HG03442 (cell line): ENCODE data around the gene FAM131C.

Experiments used
- ATAC-seq: cut with Tn5 transposase; IDR thresholded peaks from one replicate; pipeline ENCODE4 v1.9.1; 2021; ENCODE audit warnings: mild to moderate bottlenecking, moderate library complexity; ENCODE audit not compliant: unreplicated experiment

The FAM131C gene

DNA sequence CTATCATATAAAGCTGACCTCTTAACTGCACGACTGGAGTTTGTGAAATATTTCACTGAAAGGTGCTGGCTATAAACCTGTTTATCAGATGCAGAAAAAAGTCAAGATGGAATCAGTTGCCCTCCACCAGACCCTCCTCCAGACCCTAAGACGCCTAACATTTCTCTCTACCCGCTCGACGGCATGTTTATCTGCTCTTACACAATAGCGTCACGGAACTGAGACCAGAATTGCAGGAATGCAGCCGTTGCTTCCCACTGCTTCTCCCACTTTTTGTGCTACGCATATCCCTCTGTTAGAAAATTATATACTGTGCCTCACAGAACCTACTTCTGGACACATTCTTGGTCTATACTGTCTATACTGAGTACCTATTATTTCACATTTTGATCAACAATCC, 28.2 kb upstream of the FAM131C start:
- no peak for ATAC-seq

DNA sequence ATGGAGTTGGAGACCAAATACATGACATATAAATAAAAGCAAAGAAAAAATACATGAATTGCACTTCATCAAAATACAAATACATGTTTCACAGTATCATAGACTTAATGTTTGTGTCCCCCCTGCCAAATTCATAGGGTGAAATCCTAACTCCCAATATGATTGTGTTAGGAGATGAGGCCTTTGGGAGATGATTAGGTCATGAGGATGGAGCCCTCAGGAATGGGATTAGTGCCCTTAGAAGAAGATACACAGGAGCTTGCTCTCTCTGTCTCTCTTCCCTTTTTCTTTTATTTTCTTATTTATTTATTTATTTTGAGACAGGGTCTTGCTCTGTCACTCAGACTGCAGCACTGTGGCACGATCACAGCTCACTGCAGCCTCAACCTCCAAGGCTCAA, 26.0 kb upstream of the FAM131C start:
- no peak for ATAC-seq

DNA sequence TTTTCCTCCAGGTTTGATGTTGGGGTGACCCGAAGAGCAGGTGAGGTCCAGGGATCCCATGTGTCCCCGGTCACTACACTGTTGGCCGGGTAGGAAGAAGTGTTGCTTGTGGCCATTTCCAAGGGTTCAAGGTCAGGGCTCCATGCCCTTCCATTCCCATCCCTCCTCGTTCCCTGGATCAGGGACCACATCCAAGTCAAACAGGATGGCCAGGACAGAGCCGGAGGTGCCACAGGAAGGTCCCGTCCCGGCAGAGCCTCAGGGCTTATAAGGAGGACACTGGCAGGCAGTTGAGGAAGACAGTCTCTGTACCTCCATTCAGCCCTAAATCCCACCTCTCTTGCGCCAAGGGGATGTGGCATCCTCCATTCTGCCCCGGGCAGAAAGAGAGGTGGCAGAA, 22.0 kb upstream of the FAM131C start:
- no peak for ATAC-seq

GRCh38 chr1:16094453-16095158, 21.2 kb upstream of the FAM131C start:
- no peak for ATAC-seq

DNA sequence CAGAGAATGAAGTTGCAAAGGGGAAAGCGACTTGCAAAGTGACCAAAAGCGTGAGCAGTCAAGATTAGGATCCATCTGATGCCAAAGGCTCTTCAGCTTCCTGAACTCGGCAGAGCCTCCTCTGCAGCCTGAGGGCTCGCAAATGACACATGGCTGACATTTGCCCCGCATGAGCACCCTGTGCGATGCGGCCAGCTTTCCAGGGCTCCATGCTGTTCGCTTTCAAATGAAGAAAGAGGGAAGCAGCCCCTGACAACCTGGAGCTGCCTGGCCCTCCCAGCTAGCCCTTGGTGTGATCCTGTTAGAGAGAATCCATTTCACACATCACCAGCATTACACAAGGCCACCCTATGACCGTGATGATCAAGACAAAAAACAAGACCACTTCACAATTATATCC, 20.2 kb upstream of the FAM131C start:
- no peak for ATAC-seq

GRCh38 chr1:16092923-16093511, 19.6 kb upstream of the FAM131C start:
- no peak for ATAC-seq

DNA sequence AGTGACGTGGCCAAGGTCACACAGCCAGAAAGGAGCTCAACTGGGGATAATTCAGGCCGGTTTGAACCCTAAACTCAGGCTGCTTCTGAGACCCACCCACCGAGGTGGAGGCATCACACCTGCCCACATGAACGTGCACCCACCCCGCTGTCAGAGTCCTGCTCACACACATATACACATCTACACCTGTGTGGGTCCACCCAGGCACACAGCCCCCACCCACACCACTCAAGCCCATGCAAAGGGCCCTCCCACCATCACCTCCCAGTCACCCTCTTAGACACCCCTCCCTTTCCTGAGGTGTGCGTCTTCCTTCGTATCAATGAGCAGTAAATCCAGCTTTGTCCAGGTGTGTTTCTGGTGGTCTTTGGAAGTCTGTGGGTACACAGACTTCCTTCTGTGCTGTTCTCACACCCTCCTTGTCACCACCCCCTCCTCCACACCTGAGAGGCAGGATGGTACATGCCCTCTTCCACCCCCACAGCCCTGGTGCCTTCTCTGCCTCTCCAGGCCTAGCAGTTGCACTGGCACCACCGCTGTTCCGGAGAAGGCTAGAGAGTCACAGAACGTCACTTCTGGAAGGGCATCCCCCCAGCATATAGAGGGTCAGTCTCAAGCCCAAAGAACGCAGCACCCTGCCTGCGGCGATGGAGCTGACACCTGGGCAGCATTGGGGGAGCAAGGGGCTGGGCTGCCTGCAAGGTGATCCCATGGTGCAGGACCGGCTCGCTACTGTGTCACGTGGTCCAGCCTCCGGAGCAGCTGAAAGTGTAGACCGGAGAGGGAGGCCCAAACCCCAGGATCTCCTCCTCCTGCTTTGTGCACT, 18.9 kb upstream of the FAM131C start:
- no peak for ATAC-seq

DNA sequence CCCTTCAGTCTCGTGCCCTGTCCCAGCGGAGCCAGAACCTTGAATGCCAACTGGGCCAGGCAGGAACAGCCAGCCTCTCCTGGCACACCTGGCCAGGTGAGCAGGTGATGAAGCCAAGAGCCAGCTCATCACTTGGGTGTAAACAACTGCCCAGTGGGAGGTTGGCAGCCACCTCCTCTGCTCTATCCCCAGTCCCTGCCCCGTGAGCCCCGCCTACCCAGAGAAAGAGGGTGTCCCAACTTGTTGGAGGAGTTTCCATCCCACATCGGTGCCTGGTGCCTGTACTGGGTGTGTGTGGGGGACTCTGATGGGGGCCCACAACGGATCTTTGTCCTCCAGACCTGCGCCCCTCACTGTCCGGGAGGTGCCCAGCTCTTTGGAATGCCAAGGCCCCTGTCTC, 17.8 kb upstream of the FAM131C start:
- no peak for ATAC-seq

DNA sequence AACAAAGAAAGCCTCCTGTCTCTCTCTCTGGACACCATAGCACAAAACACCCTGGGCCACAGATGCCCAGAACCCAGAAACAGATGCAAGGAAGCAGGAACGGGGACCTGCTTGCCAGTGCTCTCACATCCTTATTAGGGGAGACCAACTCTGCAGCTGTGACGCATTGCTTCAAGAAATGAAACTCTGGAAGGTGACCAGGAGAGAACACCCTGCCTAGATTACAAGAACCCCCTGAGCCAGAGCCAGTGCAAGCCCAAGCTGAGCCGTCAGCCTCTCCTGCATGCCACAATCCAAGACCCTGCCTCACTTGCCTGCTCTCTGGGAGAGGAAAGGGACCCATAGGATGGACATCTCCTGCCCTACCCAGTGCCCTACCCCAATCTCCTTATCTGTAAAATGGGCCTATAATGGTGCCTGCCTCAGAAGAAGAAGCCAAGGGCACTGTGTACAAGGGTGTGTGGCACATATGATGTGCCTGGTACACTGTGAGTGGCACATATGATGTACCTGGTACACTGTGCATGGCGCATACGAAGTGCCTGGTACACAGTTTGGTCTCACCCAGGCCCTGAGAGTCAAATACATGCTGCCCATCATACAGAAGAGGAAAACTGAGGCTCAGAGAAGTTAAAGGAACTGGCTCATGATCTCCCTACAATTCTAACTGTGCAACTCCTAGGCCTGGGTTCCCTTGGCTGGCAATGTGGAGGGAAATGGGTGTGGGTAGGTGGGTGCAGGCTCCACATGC, 16.8 kb upstream of the FAM131C start:
- no peak for ATAC-seq

GRCh38 chr1:16088996-16089395, 15.5 kb upstream of the FAM131C start:
- no peak for ATAC-seq

DNA sequence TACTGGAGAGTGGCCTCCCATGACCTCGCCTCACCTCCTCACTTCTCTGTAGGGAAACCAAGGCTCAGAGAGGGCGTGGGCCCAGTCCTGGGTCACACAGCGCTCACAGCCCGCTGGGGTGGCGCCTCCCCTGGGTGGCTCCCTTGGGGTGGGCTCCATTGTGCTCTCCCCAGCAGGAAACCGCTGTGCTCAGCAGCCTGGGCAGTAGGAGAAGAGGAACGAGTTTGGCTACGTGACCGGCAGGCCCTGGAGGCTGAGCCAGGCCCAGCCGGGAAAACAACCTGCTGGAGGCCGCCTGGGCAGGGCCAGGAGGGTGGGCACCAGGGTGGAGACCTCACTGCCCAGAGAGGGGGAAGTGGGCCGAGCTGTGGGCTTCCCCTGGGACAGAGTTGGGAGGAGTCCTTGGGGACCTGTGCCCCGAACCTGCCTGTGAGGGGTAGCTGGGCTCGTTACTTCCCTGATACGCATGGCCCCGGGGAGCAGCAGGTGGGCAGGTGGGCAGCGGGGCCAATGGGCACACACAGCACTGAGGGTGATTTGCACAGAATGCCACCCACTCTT, 15.0 kb upstream of the FAM131C start:
- ATAC-seq = no peak

DNA sequence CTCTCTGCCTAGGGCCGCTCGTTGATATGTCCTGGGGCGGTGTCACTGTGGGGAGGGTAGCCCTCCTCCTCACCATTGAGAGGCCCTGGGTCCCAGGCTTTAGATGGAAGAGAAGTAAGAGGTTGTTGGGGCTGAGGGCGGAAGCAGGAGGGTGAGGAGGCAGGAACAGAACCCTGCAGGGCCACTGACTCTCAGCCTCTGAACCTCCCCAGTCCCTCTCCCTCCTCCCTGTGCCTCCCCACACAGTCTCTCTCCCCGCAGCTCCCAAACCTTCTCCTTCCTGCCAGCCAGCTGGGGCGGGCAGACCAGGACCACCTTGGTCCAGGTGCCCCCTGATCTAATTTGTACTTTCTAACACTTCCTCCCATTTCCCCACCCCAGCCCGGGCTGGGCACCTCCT, 14.3 kb upstream of the FAM131C start:
- ATAC-seq = no peak

GRCh38 chr1:16085522-16085921, 12.1 kb upstream of the FAM131C start:
- no peak for ATAC-seq

- no peak for ATAC-seq
Measured at GRCh38 chr1:16083486-16083885, 10.0 kb upstream of the FAM131C start.

GRCh38 chr1:16082283-16083038, 9.0 kb upstream of the FAM131C start:
- no peak for ATAC-seq

GRCh38 chr1:16081636-16082035, 8.2 kb upstream of the FAM131C start:
- no peak for ATAC-seq

GRCh38 chr1:16080422-16081150, 7.1 kb upstream of the FAM131C start:
- no peak for ATAC-seq

GRCh38 chr1:16078925-16079656, 5.6 kb upstream of the FAM131C start:
- no peak for ATAC-seq
